ENCODE results near the gene ANKRD22. TPM values are rescaled to one million over a fixed set of nuclear protein-coding genes. Genes with fewer than 3 reads are reported as not detected.
"Not testable (repeated sequence)": the region's sequence is repeated elsewhere in the genome, so short reads cannot be mapped to it uniquely, and the experiment has no call there.

Gene ANKRD22
- total RNA-seq, 2 donors from 2014 or later, result 0.28 to 0.33 TPM

- intact Hi-C loops (cut with DNase I), result loop anchor here in 1 of 2 donors (5.0 kb wide), 1 partner anchor 36 kb away; no protein-coding TSS in a partner anchor
- no peak for DNase-seq (ENCODE audit: low spot score)
Observed at GRCh38 chr10:88841316-88842111, 10.1 kb downstream of the ANKRD22 start.

GRCh38 chr10:88840881-88841280 lies 10.8 kb downstream of the ANKRD22 start:
- intact Hi-C loops (cut with DNase I), result loop anchor here in 1 of 2 donors (5.0 kb wide), 1 partner anchor 36 kb away; no protein-coding TSS in a partner anchor

GRCh38 chr10:88840104-88840503 lies 11.5 kb downstream of the ANKRD22 start:
- DNase-seq (ENCODE audit: low spot score), result no peak
- intact Hi-C loops (cut with DNase I), result loop anchor here in 1 of 2 donors (5.0 kb wide), 1 partner anchor 37 kb away; no protein-coding TSS in a partner anchor

More at GRCh38 chr10:88840881-88841280, 10.8 kb downstream of the ANKRD22 start:
- DNase-seq (ENCODE audit: low spot score), result no peak

- intact Hi-C loops (cut with DNase I), result loop anchor here (5.0 to 10.0 kb wide), 4 partner anchors 93 to 386 kb away; no protein-coding TSS in a partner anchor
- no peak for DNase-seq (ENCODE audit: low spot score)
Observed at GRCh38 chr10:88838766-88839350, 12.8 kb downstream of the ANKRD22 start.

GRCh38 chr10:88837632-88838031 lies 14.0 kb downstream of the ANKRD22 start:
- intact Hi-C loops (cut with DNase I), result loop anchor here (2.0 to 10.0 kb wide), 5 partner anchors 93 to 387 kb away; no protein-coding TSS in a partner anchor
- not testable (repeated sequence) for DNase-seq (ENCODE audit: low spot score)

GRCh38 chr10:88835910-88836221 lies 15.8 kb downstream of the ANKRD22 start:
- intact Hi-C loops (cut with DNase I), result loop anchor here (2.0 to 10.0 kb wide), 5 partner anchors 95 to 389 kb away; no protein-coding TSS in a partner anchor
- DNase-seq (ENCODE audit: low spot score), result no peak

- DNase-seq (ENCODE audit: low spot score), result peak; percentile 95
- intact Hi-C loops (cut with DNase I), result loop anchor here (5.0 to 10.0 kb wide), 4 partner anchors 97 to 389 kb away; no protein-coding TSS in a partner anchor
Observed at GRCh38 chr10:88835096-88835909, 16.3 kb downstream of the ANKRD22 start.

GRCh38 chr10:88833723-88834122 lies 17.9 kb downstream of the ANKRD22 start:
- intact Hi-C loops (cut with DNase I), result loop anchor here in 1 of 2 donors (10.0 kb wide), 2 partner anchors 181 to 391 kb away; no protein-coding TSS in a partner anchor
- no peak for DNase-seq (ENCODE audit: low spot score)

- no peak for DNase-seq (ENCODE audit: low spot score)
- intact Hi-C loops (cut with DNase I), result loop anchor here in 1 of 2 donors (10.0 kb wide), 2 partner anchors 182 to 392 kb away; no protein-coding TSS in a partner anchor
Observed at GRCh38 chr10:88833156-88833555, 18.5 kb downstream of the ANKRD22 start.

- intact Hi-C loops (cut with DNase I), result loop anchor here in 1 of 2 donors (10.0 kb wide), 2 partner anchors 182 to 392 kb away; no protein-coding TSS in a partner anchor
- DNase-seq (ENCODE audit: low spot score), result no peak
Observed at GRCh38 chr10:88832376-88832775, 19.3 kb downstream of the ANKRD22 start.

GRCh38 chr10:88831709-88832108 lies 19.9 kb downstream of the ANKRD22 start:
- DNase-seq (ENCODE audit: low spot score), result no peak
- intact Hi-C loops (cut with DNase I), result loop anchor here in 1 of 2 donors (10.0 kb wide), 2 partner anchors 183 to 393 kb away; no protein-coding TSS in a partner anchor

GRCh38 chr10:88830643-88831268 lies 20.9 kb downstream of the ANKRD22 start:
- DNase-seq (ENCODE audit: low spot score), result no peak
- intact Hi-C loops (cut with DNase I), result loop anchor here in 1 of 2 donors (10.0 kb wide), 2 partner anchors 184 to 394 kb away; no protein-coding TSS in a partner anchor

- intact Hi-C loops (cut with DNase I), result no loop called here
- DNase-seq (ENCODE audit: low spot score), result no peak
Observed at GRCh38 chr10:88828310-88828709, 23.3 kb downstream of the ANKRD22 start.

- intact Hi-C loops (cut with DNase I), result no loop called here
- DNase-seq (ENCODE audit: low spot score), result no peak
Observed at GRCh38 chr10:88827671-88828070, 24.0 kb downstream of the ANKRD22 start.

GRCh38 chr10:88826388-88826787 lies 25.3 kb downstream of the ANKRD22 start:
- intact Hi-C loops (cut with DNase I), result no loop called here
- DNase-seq (ENCODE audit: low spot score), result no peak

GRCh38 chr10:88820748-88821401 lies 30.8 kb downstream of the ANKRD22 start:
- intact Hi-C loops (cut with DNase I), result no loop called here
- no peak for DNase-seq (ENCODE audit: low spot score)

GRCh38 chr10:88819290-88819689 lies 32.4 kb downstream of the ANKRD22 start:
- intact Hi-C loops (cut with DNase I), result loop anchor here in 1 of 2 donors (10.0 kb wide), 1 partner anchor 134 kb away; no protein-coding TSS in a partner anchor
- no peak for DNase-seq (ENCODE audit: low spot score)

- no peak for DNase-seq (ENCODE audit: low spot score)
- intact Hi-C loops (cut with DNase I), result loop anchor here in 1 of 2 donors (10.0 kb wide), 1 partner anchor 128 kb away; no protein-coding TSS in a partner anchor
Observed at GRCh38 chr10:88813200-88813599, 38.4 kb downstream of the ANKRD22 start.

Data from posterior vena cava (tissue), 2 donors.